K562 (cell line): ENCODE data around the gene CERS6. TPM values are rescaled to one million over a fixed set of nuclear protein-coding genes. Genes with fewer than 3 reads are reported as not detected.
A peak's percentile ranks its signal among the peaks of the same experiment; 100 is the strongest.

Experiments used
- CEBPB ChIP-seq: fragments of 450-650 bp; IDR thresholded peaks from 2 replicates; pipeline ENCODE4 v1.6.1; 2016; ENCODE audit warnings: missing genetic modification characterization, missing compliant biosample characterization
- CUX1 ChIP-seq: fragments of 200-800 bp; sonication (Bioruptor generic); IDR thresholded peaks from 2 replicates; pipeline ENCODE4 v1.6.1; 2016; ENCODE audit warnings: missing genetic modification characterization, missing compliant biosample characterization
- EZH2 ChIP-seq: IDR thresholded peaks from 2 replicates; pipeline ENCODE4 v1.6.1; 2012; ENCODE audit warnings: low read depth, mild to moderate bottlenecking, inconsistent platforms, low read length, borderline replicate concordance
- GATAD2B ChIP-seq: fragments of 450-650 bp; IDR thresholded peaks from 2 replicates; pipeline ENCODE4 v1.6.1; 2017; ENCODE audit warnings: mild to moderate bottlenecking, borderline replicate concordance
- HLTF ChIP-seq: fragments of 450-650 bp; IDR thresholded peaks from 2 replicates; pipeline ENCODE4 v1.6.1; 2016
- KLF1 ChIP-seq: fragments of 450-650 bp; IDR thresholded peaks from 2 replicates; pipeline ENCODE4 v1.6.1; 2016; ENCODE audit warnings: missing genetic modification characterization, missing compliant biosample characterization
- MAFG ChIP-seq: fragments of 450-650 bp; conservative IDR thresholded peaks from 2 replicates; pipeline ENCODE4 v1.6.1; 2016; ENCODE audit warnings: missing genetic modification characterization, missing compliant biosample characterization
- MCM3 ChIP-seq: fragments of 450-650 bp; IDR thresholded peaks from 2 replicates; pipeline ENCODE4 v1.6.1; 2016
- MTA3 ChIP-seq: fragments of 450-650 bp; formaldehyde crosslinking; IDR thresholded peaks from 2 replicates; pipeline ENCODE4 v1.6.1; 2017; ENCODE audit warnings: mild to moderate bottlenecking, borderline replicate concordance
- XRCC4 ChIP-seq: IDR thresholded peaks from one replicate; pipeline ENCODE4 v1.6.1; 2011; ENCODE audit not compliant: insufficient read depth, insufficient read length; ENCODE audit errors: extremely low read depth
- ZNF121 ChIP-seq: sonication (generic); formaldehyde crosslinking; conservative IDR thresholded peaks from 2 replicates; pipeline ENCODE4 v1.8.0; 2022; ENCODE audit warnings: missing genetic modification reagents
- ZNF444 ChIP-seq: fragments of 250-450 bp; sonication (Bioruptor Pico); IDR thresholded peaks from 2 replicates; pipeline ENCODE4 v1.4.0; 2020; ENCODE audit warnings: mild to moderate bottlenecking, moderate library complexity
- ZNF766 ChIP-seq: fragments of 200-800 bp; sonication (Bioruptor generic); conservative IDR thresholded peaks from 2 replicates; pipeline ENCODE4 v1.6.1; 2016; ENCODE audit warnings: missing genetic modification characterization, missing compliant biosample characterization
- polyA plus RNA-seq, 8 experiments: library from polyadenylated mRNA; depleted of rRNA in 4 of 8; stranded (reverse) in 5 of 8; unstranded in 3 of 8; fragments of >200 nt; fragmentation: Nextera tagmentation in 2 of 8; fragmentation: Illumina TruSeq in 1 of 8; extraction: Ambion mirVana in 2 of 8; extraction: Trizol in 1 of 8; gene quantifications; 2 replicates each; pipeline versions ENCODE4 v1.2.1 to v1.2.3, GENCODE V29; 2011 to 2014; ENCODE audit warnings: inconsistent platforms in 1 of 8, missing spikeins in 1 of 8
- total RNA-seq, 7 experiments: library from RNA; depleted of rRNA in 6 of 7; stranded (reverse); fragments of >200 nt in 6 of 7; fragmentation: Illumina TruSeq in 2 of 7; extraction: Trizol in 2 of 7; gene quantifications; 2 replicates each; pipeline versions ENCODE4 v1.2.1 to v1.2.3, GENCODE V29; 2011 to 2021; ENCODE audit warnings: low replicate concordance in 1 of 7
- TF ChIP-seq, protein P1 (sequence below), 3 experiments: fragments of 200-800 bp in 1 of 3; fragments of 250-450 bp in 1 of 3; fragments of 450-650 bp in 1 of 3; sonication (Bioruptor Pico) in 1 of 3; sonication (Bioruptor generic) in 1 of 3; formaldehyde crosslinking in 1 of 3; IDR thresholded peaks; 2 replicates each; pipeline versions ENCODE4 v1.6.1 to v1.8.0; 2016 to 2022; ENCODE audit warnings: mild to moderate bottlenecking in 2 of 3, missing genetic modification characterization in 2 of 3, missing compliant biosample characterization in 1 of 3, moderate library complexity in 1 of 3
- TF ChIP-seq, protein P2 (sequence below), 2 experiments: fragments of 450-650 bp; IDR thresholded peaks; 2 replicates each; pipeline ENCODE4 v1.6.1; 2016

Gene CERS6
- total and polyA plus RNA-seq, 9 of the 15 experiments (the other 6 are each of a cell fraction or from before 2014, with no cell fraction given), result 1.6 to 13.6 (median 11.4) TPM

- TF ChIP-seq, protein P1, sequence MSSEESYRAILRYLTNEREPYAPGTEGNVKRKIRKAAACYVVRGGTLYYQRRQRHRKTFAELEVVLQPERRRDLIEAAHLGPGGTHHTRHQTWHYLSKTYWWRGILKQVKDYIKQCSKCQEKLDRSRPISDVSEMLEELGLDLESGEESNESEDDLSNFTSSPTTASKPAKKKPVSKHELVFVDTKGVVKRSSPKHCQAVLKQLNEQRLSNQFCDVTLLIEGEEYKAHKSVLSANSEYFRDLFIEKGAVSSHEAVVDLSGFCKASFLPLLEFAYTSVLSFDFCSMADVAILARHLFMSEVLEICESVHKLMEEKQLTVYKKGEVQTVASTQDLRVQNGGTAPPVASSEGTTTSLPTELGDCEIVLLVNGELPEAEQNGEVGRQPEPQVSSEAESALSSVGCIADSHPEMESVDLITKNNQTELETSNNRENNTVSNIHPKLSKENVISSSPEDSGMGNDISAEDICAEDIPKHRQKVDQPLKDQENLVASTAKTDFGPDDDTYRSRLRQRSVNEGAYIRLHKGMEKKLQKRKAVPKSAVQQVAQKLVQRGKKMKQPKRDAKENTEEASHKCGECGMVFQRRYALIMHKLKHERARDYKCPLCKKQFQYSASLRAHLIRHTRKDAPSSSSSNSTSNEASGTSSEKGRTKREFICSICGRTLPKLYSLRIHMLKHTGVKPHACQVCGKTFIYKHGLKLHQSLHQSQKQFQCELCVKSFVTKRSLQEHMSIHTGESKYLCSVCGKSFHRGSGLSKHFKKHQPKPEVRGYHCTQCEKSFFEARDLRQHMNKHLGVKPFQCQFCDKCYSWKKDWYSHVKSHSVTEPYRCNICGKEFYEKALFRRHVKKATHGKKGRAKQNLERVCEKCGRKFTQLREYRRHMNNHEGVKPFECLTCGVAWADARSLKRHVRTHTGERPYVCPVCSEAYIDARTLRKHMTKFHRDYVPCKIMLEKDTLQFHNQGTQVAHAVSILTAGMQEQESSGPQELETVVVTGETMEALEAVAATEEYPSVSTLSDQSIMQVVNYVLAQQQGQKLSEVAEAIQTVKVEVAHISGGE (CRISPR knock-in tag; IDR thresholded peaks at IDR 0.05), result peak in 1 of 3 experiments; percentile 15; a peak in 1 of 6 replicates
- TF ChIP-seq, protein P2, sequence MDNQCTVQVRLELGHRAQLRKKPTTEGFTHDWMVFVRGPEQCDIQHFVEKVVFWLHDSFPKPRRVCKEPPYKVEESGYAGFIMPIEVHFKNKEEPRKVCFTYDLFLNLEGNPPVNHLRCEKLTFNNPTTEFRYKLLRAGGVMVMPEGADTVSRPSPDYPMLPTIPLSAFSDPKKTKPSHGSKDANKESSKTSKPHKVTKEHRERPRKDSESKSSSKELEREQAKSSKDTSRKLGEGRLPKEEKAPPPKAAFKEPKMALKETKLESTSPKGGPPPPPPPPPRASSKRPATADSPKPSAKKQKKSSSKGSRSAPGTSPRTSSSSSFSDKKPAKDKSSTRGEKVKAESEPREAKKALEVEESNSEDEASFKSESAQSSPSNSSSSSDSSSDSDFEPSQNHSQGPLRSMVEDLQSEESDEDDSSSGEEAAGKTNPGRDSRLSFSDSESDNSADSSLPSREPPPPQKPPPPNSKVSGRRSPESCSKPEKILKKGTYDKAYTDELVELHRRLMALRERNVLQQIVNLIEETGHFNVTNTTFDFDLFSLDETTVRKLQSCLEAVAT (IDR thresholded peaks at IDR 0.05), result 0 out of 4 replicates have a peak, but pooled peaks of 1 of the 2 experiments have one; percentile 10
- TF ChIP-seq CEBPB (tag) (peak; percentile 58), ZNF121 (no peak), HLTF (0 out of 2 replicates have a peak, but pooled peaks have one; percentile 7), MAFG (tag) (peak; percentile 16; the same call in 1 of the 2 replicates), MTA3 (peak; percentile 14; the same call in 1 of the 2 replicates), XRCC4 (no peak), GATAD2B (peak; percentile 12; the same call in 1 of the 2 replicates), ZNF766 (CRISPR knock-in tag) (0 out of 2 replicates have a peak, but pooled peaks have one; percentile 5), CUX1 (peak; percentile 80; the same call in 1 of the 2 replicates), ZNF444 (no peak; the same call in 1 of the 2 replicates), MCM3 (no peak), KLF1 (peak; percentile 48; the same call in 1 of the 2 replicates), EZH2 (no peak)
These were observed 341.2 kb downstream of the CERS6 start (continued) for GRCh38 chr2:168797286-168797655.
